ENCODE results near the gene PNLIPRP1. TPM values are rescaled to one million over a fixed set of nuclear protein-coding genes. Genes with fewer than 3 reads are reported as not detected.

PNLIPRP1 gene
- total RNA-seq, 6 donors from 2014 or later = 0.66 to 1.7 TPM; not detected in 4

- no peak for ATAC-seq (ENCODE audit: low FRiP score in 2 of 2)
- Histone ChIP-seq H3K4me3 (no peak overlapping the region), H3K9me3 (no peaks in the 10 kb centered on the region), H3K4me1 (no peaks in the 10 kb centered on the region), H3K36me3 (no peaks in the 10 kb centered on the region), H3K27ac (no peak overlapping the region), H3K27me3 (no peaks in the 10 kb centered on the region)
- no peak for TF ChIP-seq EP300 (IDR thresholded peaks at IDR 0.05)
- TF ChIP-seq, protein P1, sequence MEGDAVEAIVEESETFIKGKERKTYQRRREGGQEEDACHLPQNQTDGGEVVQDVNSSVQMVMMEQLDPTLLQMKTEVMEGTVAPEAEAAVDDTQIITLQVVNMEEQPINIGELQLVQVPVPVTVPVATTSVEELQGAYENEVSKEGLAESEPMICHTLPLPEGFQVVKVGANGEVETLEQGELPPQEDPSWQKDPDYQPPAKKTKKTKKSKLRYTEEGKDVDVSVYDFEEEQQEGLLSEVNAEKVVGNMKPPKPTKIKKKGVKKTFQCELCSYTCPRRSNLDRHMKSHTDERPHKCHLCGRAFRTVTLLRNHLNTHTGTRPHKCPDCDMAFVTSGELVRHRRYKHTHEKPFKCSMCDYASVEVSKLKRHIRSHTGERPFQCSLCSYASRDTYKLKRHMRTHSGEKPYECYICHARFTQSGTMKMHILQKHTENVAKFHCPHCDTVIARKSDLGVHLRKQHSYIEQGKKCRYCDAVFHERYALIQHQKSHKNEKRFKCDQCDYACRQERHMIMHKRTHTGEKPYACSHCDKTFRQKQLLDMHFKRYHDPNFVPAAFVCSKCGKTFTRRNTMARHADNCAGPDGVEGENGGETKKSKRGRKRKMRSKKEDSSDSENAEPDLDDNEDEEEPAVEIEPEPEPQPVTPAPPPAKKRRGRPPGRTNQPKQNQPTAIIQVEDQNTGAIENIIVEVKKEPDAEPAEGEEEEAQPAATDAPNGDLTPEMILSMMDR (IDR thresholded peaks at IDR 0.05) = no peak
- TF ChIP-seq POLR2AphosphoS5 (IDR thresholded peaks at IDR 0.05) = no peak
- TF ChIP-seq POLR2A (IDR thresholded peaks at IDR 0.05) = no peak
- WGBS, 2 donors = 94 to 98% methylated on average over 8 of the region's 8 CpGs
- DNase-seq = no peak
Observed at GRCh38 chr10:116565534-116565933, 25.2 kb upstream of the PNLIPRP1 start.

DNA sequence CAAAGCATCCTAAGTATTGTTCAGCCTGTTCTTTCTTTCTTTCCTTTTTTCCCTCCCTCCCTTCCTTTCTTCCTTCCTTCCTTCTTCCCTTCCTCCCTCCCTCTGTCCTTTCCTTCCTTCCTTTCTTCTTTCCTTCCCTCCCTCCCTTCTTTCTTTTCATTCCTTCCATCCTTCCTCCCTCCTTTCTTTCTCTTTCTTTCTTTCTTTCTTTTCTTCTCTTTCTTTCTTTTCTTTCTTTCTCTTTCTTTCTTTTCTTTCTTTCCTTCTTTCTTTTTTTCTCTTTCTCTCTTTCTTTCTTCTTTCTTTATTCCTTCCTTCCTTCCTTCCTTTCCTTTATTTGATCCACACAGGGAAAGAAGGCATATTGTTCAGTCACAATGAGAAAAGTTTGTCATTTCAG, 23.8 kb upstream of the PNLIPRP1 start:
- Histone ChIP-seq H3K27ac (no peak overlapping the region), H3K4me3 (no peak overlapping the region), H3K4me1 (no peaks in the 10 kb centered on the region), H3K27me3 (no peaks in the 10 kb centered on the region), H3K36me3 (no peaks in the 10 kb centered on the region), H3K9me3 (no peaks in the 10 kb centered on the region)
- TF ChIP-seq POLR2AphosphoS5 (IDR thresholded peaks at IDR 0.05) = no peak
- no peak for TF ChIP-seq POLR2A (IDR thresholded peaks at IDR 0.05)
- no peak for TF ChIP-seq EP300 (IDR thresholded peaks at IDR 0.05)
- ATAC-seq (ENCODE audit: low FRiP score in 2 of 2) (no peak), DNase-seq (no peak)

DNA sequence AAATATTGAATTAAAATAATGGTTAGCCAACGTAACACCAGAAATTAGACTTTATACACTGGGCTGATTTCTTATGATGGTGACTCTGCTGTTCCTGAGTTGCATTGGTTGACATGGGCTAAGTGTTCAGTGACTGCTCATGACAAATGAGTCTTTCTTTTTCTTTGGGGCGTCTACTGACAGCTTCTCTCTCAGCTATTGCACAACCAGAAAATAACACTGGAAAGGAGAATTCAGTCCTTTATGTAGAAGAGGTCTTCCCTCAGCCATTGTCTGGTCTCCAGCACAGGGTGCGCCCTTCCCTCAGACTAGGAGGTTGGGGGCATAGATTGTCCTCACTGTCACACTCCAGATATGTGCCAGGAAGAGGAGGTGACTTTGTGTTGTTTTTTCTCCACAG, 23.4 kb upstream of the PNLIPRP1 start:
- no peaks in the 10 kb centered on the region for H3K27me3 ChIP-seq
- H3K36me3 ChIP-seq = no peaks in the 10 kb centered on the region
- H3K4me3 ChIP-seq = no peak overlapping the region
- WGBS, 2 donors = 70 to 77% methylated on average over 3 of the region's 3 CpGs
- no peaks in the 10 kb centered on the region for H3K4me1 ChIP-seq
- DNase-seq = no peak
- TF ChIP-seq EP300 (IDR thresholded peaks at IDR 0.05) (no peak), POLR2AphosphoS5 (IDR thresholded peaks at IDR 0.05) (no peak), POLR2A (IDR thresholded peaks at IDR 0.05) (no peak)
- TF ChIP-seq, protein P1 (IDR thresholded peaks at IDR 0.05) = no peak
- no peak for ATAC-seq (ENCODE audit: low FRiP score in 2 of 2)
- no peak overlapping the region for H3K27ac ChIP-seq
- H3K9me3 ChIP-seq = no peaks in the 10 kb centered on the region

GRCh38 chr10:116574797-116575196, 16.0 kb upstream of the PNLIPRP1 start:
- no peak overlapping the region for H3K4me3 ChIP-seq
- H3K36me3 ChIP-seq = no peaks in the 10 kb centered on the region
- H3K27ac ChIP-seq = no peak overlapping the region
- TF ChIP-seq POLR2A (IDR thresholded peaks at IDR 0.05) (no peak), EP300 (IDR thresholded peaks at IDR 0.05) (no peak), POLR2AphosphoS5 (IDR thresholded peaks at IDR 0.05) (no peak)
- TF ChIP-seq, protein P1 (IDR thresholded peaks at IDR 0.05) = no peak
- 88 to 91% methylated on average over 3 of the region's 3 CpGs for WGBS, 2 donors
- H3K27me3 ChIP-seq = no peaks in the 10 kb centered on the region
- H3K9me3 ChIP-seq = no peaks in the 10 kb centered on the region
- DNase-seq (no peak), ATAC-seq (ENCODE audit: low FRiP score in 2 of 2) (no peak)
- H3K4me1 ChIP-seq = no peaks in the 10 kb centered on the region

- no peak for DNase-seq
- Histone ChIP-seq H3K4me1 (peaks cover 0 to 6% (median 0%) of the 10 kb centered on the region in 4 donors), H3K27me3 (no peaks in the 10 kb centered on the region), H3K36me3 (no peaks in the 10 kb centered on the region), H3K27ac (no peak overlapping the region), H3K4me3 (no peak overlapping the region), H3K9me3 (no peaks in the 10 kb centered on the region)
- ATAC-seq (ENCODE audit: low FRiP score in 2 of 2) = no peak
- WGBS, 2 donors = 82 to 90% methylated on average over 8 of the region's 8 CpGs
- TF ChIP-seq EP300 (IDR thresholded peaks at IDR 0.05) (no peak), POLR2A (IDR thresholded peaks at IDR 0.05) (no peak), POLR2AphosphoS5 (IDR thresholded peaks at IDR 0.05) (no peak)
- TF ChIP-seq, protein P1 (IDR thresholded peaks at IDR 0.05) = no peak
Observed at GRCh38 chr10:116587878-116588591, 2.7 kb upstream of the PNLIPRP1 start.
